ENCODE data around the gene NDFIP1.

DNA sequence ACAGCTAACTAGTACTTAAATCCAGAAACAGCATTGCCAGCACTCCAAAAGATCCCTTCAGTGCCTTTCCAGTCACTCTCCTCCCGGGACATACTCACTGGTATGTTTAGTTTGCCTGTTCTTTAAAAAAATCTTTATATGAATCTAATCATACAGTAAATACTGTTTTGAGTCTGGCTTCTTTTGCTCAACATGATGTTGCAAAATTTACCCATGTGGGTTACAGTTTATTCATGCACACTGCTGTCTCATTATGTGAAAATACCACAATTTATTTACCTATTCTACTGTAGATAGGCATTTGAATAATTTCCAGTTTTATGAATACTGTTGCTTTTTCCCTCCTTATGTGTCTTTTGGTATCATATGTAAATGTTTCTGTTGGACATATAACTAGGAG lies 13.5 kb downstream of the NDFIP1 start:
- TF ChIP-seq, protein P1, sequence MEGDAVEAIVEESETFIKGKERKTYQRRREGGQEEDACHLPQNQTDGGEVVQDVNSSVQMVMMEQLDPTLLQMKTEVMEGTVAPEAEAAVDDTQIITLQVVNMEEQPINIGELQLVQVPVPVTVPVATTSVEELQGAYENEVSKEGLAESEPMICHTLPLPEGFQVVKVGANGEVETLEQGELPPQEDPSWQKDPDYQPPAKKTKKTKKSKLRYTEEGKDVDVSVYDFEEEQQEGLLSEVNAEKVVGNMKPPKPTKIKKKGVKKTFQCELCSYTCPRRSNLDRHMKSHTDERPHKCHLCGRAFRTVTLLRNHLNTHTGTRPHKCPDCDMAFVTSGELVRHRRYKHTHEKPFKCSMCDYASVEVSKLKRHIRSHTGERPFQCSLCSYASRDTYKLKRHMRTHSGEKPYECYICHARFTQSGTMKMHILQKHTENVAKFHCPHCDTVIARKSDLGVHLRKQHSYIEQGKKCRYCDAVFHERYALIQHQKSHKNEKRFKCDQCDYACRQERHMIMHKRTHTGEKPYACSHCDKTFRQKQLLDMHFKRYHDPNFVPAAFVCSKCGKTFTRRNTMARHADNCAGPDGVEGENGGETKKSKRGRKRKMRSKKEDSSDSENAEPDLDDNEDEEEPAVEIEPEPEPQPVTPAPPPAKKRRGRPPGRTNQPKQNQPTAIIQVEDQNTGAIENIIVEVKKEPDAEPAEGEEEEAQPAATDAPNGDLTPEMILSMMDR (IDR thresholded peaks at IDR 0.05), result no peak
- no peak for TF ChIP-seq POLR2A (IDR thresholded peaks at IDR 0.05)

Measured in adrenal gland (tissue), 5 donors.